Lung microvascular endothelial cell (primary cell): Measurements from ENCODE around the gene NNAT. TPM values are rescaled to one million over a fixed set of nuclear protein-coding genes. Genes with fewer than 3 reads are reported as not detected.

Source experiments
- DNase-seq, 2 donors: peaks; one replicate each; pipeline versions ENCODE4 v3.0.0 to v3.0.0-alpha.2; 2010; ENCODE audit warnings: low read depth in 2 of 2
- total RNA-seq: library from RNA; depleted of rRNA; stranded (reverse); fragments of >200 nt; gene quantifications from 2 replicates; pipeline ENCODE4 v1.2.1, GENCODE V29; 2014

Gene NNAT
- total RNA-seq, 1 donor from 2014 or later, result not detected

- no peak for DNase-seq
Observed at GRCh38 chr20:37566590-37567330, 45.7 kb downstream of the NNAT start.

GRCh38 chr20:37567331-37567665 lies 46.2 kb downstream of the NNAT start:
- no peak for DNase-seq

- no peak for DNase-seq
Observed at GRCh38 chr20:37567671-37568588, 46.9 kb downstream of the NNAT start.

- no peak for DNase-seq
Observed at GRCh38 chr20:37570419-37570818, 49.4 kb downstream of the NNAT start.

- no peak for DNase-seq
Observed at GRCh38 chr20:37571033-37571432, 50.0 kb downstream of the NNAT start.

Other genes with a start within 250 kb of the NNAT start
- 10.1 and 10.5 TPM in 2 replicates for gene MANBAL, start 231.6 kb upstream of the NNAT start, total RNA-seq
- 1.4 and 4.1 TPM in 2 replicates for gene SRC, start 175.1 kb upstream of the NNAT start, total RNA-seq
- gene BLCAP, start 6.6 kb downstream of the NNAT start, total RNA-seq, result 42.9 and 83.3 TPM in 2 replicates
- gene CTNNBL1, start 172.8 kb downstream of the NNAT start, total RNA-seq, result 19.4 and 23.4 TPM in 2 replicates